ENCODE results near the gene S100A14. TPM values are rescaled to one million over a fixed set of nuclear protein-coding genes. Genes with fewer than 3 reads are reported as not detected.
A peak's percentile ranks its signal among the peaks of the same experiment; 100 is the strongest.

The S100A14 gene
- total RNA-seq, 1 experiment from 2014 or later, result 332 TPM

DNA sequence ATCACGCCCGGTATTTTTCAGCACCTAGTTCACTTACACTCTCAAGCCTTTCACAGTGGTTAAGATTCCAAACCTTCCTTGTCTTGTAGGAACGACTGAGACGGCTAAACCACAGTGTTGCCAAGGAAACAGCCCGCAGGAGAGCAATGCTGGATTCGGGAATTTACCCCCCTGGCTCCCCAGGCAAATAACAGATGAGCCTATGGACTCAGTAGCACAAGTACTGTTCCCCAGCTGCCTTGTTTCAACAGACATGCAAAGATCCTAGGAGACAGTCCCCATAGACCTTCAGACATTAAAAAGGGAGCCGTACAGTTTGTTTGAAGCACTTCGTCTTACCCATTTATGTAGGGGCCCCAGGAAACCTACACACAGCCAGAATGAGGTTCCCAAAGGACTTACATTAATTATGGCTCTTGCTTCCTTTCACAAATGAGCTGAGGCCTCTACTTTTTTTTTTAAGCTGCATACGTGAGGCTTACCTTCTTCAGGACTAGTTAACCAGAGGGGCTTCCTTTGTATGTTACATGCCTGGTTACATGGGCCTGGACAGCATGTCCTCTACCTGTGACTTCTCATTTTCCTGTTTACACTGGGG, 45.1 kb upstream of the S100A14 start:
- TSS peak; percentile 9 for BruUV-seq (replicated peaks)
- no peaks in the 10 kb centered on the region for H3K27me3 Mint-ChIP-seq (ENCODE audit: insufficient read depth, unreplicated experiment)
- H3K9me3 Mint-ChIP-seq (ENCODE audit: unreplicated experiment), result no peaks in the 10 kb centered on the region
- DNase-seq (ENCODE audit: unreplicated experiment), result no peak
- no peaks in the 10 kb centered on the region for H3K36me3 Mint-ChIP-seq (ENCODE audit: insufficient read depth, unreplicated experiment)
- TF ChIP-seq CTCF (IDR thresholded peaks at IDR 0.05; ENCODE audit: unreplicated experiment), result no peak
- no peak overlapping the region for H3K4me3 Mint-ChIP-seq (ENCODE audit: unreplicated experiment)
- H3K4me1 Mint-ChIP-seq (ENCODE audit: insufficient read depth, unreplicated experiment), result peaks cover 5% of the 10 kb centered on the region
- no peak overlapping the region for H3K27ac Mint-ChIP-seq (ENCODE audit: low read depth, unreplicated experiment)
- ChIA-PET CTCF (interaction anchor here (0.6 to 1.3 kb wide), 4 partner anchors 17 to 147 kb away, joined by 3 to 9 read pairs (median 4); no protein-coding TSS in a partner anchor), POLR2A (interaction anchor here (1.0 to 5.3 kb wide), 8 partner anchors 8 to 317 kb away, joined by 3 to 72 read pairs (median 4); partner anchors contain the start of genes CHTOP, ILF2 and JTB)
- intact Hi-C loops (cut with micrococcal nuclease), result no loop called here

DNA sequence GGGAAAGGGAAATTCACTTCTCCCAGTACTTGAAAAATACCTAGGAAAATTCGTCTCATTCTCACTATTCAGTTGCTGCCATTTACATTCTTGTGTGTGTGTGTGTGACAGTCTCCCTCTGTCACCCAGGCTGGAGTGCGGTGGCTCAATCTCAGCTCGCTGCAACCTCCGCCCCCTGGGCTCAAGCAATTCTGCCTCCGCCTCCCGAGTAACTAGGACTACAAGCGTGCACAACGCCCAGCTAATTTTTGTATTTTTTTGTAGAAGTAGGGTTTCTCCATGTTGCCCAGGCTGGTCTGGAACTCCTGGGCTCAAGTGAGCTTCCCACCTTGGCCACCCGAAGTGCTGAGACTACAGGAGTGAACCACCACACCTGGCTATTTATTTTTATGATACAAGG, 43.5 kb upstream of the S100A14 start:
- Mint-ChIP-seq H3K27me3 (ENCODE audit: insufficient read depth, unreplicated experiment) (no peaks in the 10 kb centered on the region), H3K4me1 (ENCODE audit: insufficient read depth, unreplicated experiment) (peaks cover 5% of the 10 kb centered on the region), H3K9me3 (ENCODE audit: unreplicated experiment) (no peaks in the 10 kb centered on the region), H3K27ac (ENCODE audit: low read depth, unreplicated experiment) (peak overlapping the region; percentile 91), H3K36me3 (ENCODE audit: insufficient read depth, unreplicated experiment) (no peaks in the 10 kb centered on the region), H3K4me3 (ENCODE audit: unreplicated experiment) (peak overlapping the region; percentile 92)
- ChIA-PET CTCF (interaction anchor here (0.6 to 2.3 kb wide), 15 partner anchors 10 to 321 kb away, joined by 3 to 18 read pairs (median 6); partner anchors contain the start of genes ILF2 and S100A16), POLR2A (interaction anchor here (0.6 to 5.3 kb wide), 25 partner anchors 10 to 331 kb away, joined by 3 to 72 read pairs (median 6); partner anchors contain the start of genes CHTOP, GATAD2B, ILF2 and INTS3)
- BruUV-seq (replicated peaks), result no TSS peak
- intact Hi-C loops (cut with micrococcal nuclease), result loop anchor here (2.0 kb wide), 1 partner anchor 33 kb away; the partner anchor contains the start of gene S100A13
- no peak for TF ChIP-seq CTCF (IDR thresholded peaks at IDR 0.05; ENCODE audit: unreplicated experiment)
- no peak for DNase-seq (ENCODE audit: unreplicated experiment)

DNA sequence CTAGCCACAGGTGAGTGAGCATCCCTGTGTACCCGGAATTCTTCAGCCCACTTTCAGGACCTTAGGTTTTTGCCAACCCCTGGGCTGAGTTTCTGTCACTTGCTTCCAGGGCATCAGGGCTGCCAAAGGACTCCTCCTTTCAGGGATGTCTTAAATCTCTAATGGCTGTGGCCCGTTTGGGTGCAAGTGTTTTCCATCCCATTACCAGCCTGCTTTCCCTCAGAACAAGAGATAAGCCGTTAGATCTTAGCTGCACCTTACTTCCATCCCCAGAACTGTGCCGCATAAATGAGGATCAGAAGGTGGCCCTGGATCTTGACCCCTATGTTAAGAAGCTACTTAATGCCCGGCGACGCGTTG, 43.0 kb upstream of the S100A14 start:
- intact Hi-C loops (cut with micrococcal nuclease), result loop anchor here (2.0 kb wide), 1 partner anchor 32 kb away; the partner anchor contains the start of gene S100A13
- H3K9me3 Mint-ChIP-seq (ENCODE audit: unreplicated experiment), result no peaks in the 10 kb centered on the region
- CTCF ChIA-PET, result interaction anchor here (0.6 to 2.3 kb wide), 17 partner anchors 11 to 1719 kb away, joined by 3 to 18 read pairs (median 4); partner anchors contain the start of genes ILF2, S100A13 and S100A16

More for the DNA sequence above, 43.0 kb upstream of the S100A14 start:
- peak overlapping the region; percentile 91 for H3K27ac Mint-ChIP-seq (ENCODE audit: low read depth, unreplicated experiment)
- H3K4me1 Mint-ChIP-seq (ENCODE audit: insufficient read depth, unreplicated experiment), result peaks cover 5% of the 10 kb centered on the region
- no peak for DNase-seq (ENCODE audit: unreplicated experiment)
- H3K27me3 Mint-ChIP-seq (ENCODE audit: insufficient read depth, unreplicated experiment), result no peaks in the 10 kb centered on the region
- POLR2A ChIA-PET, result interaction anchor here (0.6 to 5.3 kb wide), 28 partner anchors 10 to 332 kb away, joined by 3 to 72 read pairs (median 6); partner anchors contain the start of genes CHTOP, GATAD2B, ILF2 and INTS3
- no peaks in the 10 kb centered on the region for H3K36me3 Mint-ChIP-seq (ENCODE audit: insufficient read depth, unreplicated experiment)
- BruUV-seq (replicated peaks), result no TSS peak
- H3K4me3 Mint-ChIP-seq (ENCODE audit: unreplicated experiment), result peak overlapping the region; percentile 92
- TF ChIP-seq CTCF (IDR thresholded peaks at IDR 0.05; ENCODE audit: unreplicated experiment), result no peak
